ENCODE data around the gene TKFC.

Gene TKFC, protein sequence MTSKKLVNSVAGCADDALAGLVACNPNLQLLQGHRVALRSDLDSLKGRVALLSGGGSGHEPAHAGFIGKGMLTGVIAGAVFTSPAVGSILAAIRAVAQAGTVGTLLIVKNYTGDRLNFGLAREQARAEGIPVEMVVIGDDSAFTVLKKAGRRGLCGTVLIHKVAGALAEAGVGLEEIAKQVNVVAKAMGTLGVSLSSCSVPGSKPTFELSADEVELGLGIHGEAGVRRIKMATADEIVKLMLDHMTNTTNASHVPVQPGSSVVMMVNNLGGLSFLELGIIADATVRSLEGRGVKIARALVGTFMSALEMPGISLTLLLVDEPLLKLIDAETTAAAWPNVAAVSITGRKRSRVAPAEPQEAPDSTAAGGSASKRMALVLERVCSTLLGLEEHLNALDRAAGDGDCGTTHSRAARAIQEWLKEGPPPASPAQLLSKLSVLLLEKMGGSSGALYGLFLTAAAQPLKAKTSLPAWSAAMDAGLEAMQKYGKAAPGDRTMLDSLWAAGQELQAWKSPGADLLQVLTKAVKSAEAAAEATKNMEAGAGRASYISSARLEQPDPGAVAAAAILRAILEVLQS

DNA sequence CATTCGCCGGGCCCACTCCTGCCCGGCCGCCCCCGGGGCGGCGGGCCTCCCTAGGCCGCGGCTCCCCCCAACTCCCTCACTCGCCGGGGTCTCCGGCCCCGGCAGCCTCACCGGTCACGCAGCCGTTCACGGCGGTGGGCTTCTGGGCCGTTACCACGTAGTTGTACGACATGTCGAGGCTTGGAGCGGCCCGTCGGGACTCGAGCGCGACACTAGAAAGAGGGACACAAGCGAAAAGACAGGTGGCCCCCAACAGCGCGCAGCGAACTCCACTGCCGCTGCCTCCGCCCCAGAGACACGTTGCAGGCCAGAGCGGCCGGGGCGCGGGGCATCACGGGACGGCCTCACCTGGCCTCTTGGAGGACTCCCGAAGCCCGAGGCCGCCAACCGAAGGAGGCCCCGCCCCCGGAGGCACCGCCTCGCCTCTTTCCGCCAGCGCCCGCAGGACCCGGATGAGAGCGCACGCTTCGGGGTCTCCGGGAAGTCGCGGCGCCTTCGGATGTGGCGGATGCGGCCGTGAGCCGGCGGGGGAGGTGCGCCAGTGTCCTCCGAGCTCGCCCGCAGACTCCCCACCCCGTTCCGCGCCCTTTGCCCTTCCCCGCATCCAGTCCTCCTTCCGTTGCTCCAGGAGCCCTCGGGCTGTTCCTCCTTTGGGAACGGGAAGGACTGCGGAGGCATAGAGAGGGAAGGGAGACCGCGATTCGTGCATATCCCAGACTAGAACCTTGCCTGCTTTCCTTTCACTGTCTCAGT, at the start of gene TKFC, which contains the start of gene DDB1:
TSS of gene TKFC (plus strand) at position 432 of the 753 bp plus-strand sequence. CDS start 1,501 bp downstream, outside the sequence.
TSS of gene DDB1 (minus strand) at position 309 of the 753 bp plus-strand sequence. CDS start at position 172, 137 bp downstream.
- peak within 1 kb of the TSS; percentile 92 for H3K4me3 ChIP-seq (ENCODE audit: low read length)
- DNase-seq (ENCODE audit: low read depth) = peak; percentile 64
- TF ChIP-seq, protein P1, sequence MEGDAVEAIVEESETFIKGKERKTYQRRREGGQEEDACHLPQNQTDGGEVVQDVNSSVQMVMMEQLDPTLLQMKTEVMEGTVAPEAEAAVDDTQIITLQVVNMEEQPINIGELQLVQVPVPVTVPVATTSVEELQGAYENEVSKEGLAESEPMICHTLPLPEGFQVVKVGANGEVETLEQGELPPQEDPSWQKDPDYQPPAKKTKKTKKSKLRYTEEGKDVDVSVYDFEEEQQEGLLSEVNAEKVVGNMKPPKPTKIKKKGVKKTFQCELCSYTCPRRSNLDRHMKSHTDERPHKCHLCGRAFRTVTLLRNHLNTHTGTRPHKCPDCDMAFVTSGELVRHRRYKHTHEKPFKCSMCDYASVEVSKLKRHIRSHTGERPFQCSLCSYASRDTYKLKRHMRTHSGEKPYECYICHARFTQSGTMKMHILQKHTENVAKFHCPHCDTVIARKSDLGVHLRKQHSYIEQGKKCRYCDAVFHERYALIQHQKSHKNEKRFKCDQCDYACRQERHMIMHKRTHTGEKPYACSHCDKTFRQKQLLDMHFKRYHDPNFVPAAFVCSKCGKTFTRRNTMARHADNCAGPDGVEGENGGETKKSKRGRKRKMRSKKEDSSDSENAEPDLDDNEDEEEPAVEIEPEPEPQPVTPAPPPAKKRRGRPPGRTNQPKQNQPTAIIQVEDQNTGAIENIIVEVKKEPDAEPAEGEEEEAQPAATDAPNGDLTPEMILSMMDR (conservative IDR thresholded peaks at IDR 0.05; ENCODE audit: low read depth, low read length) = no peak

DNA sequence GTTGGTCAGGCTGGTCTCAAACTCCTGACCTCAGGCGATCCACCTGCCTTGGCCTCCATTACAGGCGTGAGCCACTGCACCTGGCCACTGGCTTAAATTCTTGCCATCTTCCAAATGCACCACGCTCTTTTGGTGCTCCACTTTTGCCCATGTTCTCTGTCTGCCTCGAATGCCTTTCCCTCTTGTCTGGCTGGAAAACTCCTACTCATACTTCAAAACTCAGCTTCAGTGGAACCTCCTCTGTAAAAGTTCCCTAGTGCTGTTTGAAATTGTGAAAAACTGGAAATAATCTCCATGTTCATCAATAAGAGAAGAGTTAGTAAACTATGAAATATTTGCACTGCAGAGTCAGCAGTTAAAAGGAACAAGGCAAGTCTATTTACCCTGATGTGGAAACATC, 49.4 kb upstream of the TKFC start:
- TF ChIP-seq, protein P1 (conservative IDR thresholded peaks at IDR 0.05; ENCODE audit: low read depth, low read length) = no peak
- DNase-seq (ENCODE audit: low read depth) = no peak
- no peak overlapping the region for H3K4me3 ChIP-seq (ENCODE audit: low read length)

DNA sequence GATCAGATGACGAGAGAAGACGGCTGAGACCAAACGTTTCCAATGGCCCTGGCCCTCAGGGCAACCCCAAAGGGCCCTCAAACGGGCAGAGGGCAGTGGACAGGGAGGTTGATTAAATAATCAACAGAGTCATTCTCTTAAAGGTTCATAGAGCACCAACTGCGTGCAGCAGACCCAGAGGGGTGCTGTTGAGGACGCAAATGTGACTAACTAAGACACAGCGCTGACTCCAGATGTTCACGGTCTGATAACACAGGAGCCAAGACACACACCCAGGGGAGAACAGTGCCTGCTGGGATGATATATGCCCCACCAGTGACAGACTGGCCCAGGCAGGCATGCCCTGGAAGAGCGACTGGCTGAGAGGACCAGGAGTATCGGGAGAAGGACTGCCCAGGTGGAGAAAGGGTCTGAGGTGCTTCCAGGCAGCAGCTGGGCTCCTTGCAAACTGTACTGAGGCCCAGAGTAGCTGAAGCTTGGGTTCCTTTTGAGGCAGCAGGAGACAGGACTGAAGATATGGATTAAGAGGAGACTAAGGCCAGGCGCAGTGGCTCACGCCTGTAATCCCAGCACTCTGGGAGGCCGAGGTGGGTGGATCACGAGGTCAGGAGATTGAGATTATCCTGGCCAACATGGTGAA, 45.6 kb upstream of the TKFC start:
- no peak overlapping the region for H3K4me3 ChIP-seq (ENCODE audit: low read length)
- no peak for DNase-seq (ENCODE audit: low read depth)
- TF ChIP-seq, protein P1 (conservative IDR thresholded peaks at IDR 0.05; ENCODE audit: low read depth, low read length) = no peak

DNA sequence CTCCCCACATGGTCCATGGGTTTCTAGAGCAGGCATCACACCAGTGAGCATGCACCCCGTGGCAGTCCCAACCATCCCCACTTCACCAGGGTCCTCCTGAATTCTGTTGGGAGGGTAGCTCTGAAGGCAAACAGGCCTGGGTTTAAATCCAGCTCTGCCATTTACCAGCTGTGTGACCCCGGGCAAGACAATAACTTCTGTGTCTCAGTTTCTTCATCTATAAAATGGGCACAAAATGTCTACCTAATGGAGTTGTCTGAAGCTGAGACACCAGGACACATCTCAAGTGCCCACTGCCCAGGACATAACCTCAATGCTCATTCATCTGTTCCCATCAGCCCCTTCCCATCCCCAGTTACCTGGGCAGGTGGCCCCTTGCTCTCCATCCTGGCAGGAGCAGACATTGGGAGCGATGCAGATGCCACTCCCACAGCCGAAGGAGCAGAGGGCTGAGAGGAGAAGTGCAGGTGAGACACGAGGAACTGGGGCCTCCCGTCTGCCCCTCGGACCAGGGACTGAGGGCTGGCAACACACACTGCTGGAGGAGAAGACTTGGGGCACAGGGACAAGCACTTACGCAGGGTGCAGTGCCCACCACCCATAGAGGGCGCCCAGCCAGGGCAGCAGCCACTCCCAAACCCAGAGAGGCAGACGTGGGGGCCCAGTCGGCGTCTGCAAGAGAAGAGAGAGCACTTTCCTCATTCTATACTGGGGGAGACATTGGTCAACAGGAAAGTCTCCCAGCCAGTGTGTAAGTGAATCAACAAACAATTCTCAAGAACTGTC, 41.9 kb upstream of the TKFC start:
- H3K4me3 ChIP-seq (ENCODE audit: low read length) = no peak overlapping the region
- TF ChIP-seq, protein P1 (conservative IDR thresholded peaks at IDR 0.05; ENCODE audit: low read depth, low read length) = peak; percentile 25
- no peak for DNase-seq (ENCODE audit: low read depth)

DNA sequence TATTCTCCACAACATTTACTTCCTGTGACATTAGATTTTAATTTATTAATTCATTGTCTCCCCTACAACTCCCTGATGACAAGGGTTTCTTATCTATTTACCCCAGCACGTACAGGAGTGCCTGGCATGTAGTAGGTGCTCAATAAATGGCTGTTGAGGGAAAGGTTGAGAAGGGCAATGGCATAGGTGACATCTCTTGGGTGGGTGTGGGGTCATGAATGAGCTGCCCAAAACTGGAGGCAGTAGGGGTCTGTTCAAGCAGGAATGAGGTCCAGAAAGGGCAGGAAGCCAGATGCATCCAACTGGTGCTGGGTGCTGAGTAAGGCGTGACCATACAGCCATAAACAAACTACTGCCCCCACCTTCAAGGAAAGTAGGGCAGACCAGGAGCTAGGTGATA, 40.7 kb upstream of the TKFC start:
- DNase-seq (ENCODE audit: low read depth) = no peak
- TF ChIP-seq, protein P1 (conservative IDR thresholded peaks at IDR 0.05; ENCODE audit: low read depth, low read length) = no peak
- no peak overlapping the region for H3K4me3 ChIP-seq (ENCODE audit: low read length)

All from retinal pigment epithelial cell (primary cell).